Fibroblast of lung (primary cell): Measurements from ENCODE around the gene PCSK1N.
"Not testable (repeated sequence)": the region's sequence is repeated elsewhere in the genome, so short reads cannot be mapped to it uniquely, and the experiment has no call there.

Experiments
- EZH2 ChIP-seq: IDR thresholded peaks from 2 replicates; pipeline ENCODE4 v1.5.1; 2012; ENCODE audit warnings: low read length, control low read depth, mild to moderate bottlenecking; ENCODE audit errors: missing control alignments
- TF ChIP-seq, protein P1 (sequence below), 2 donors: IDR thresholded peaks in 1 of 2; conservative IDR thresholded peaks in 1 of 2; 1 replicate in 1 of 2; 2 replicates in 1 of 2; pipeline ENCODE4 v1.5.1; 2011 to 2012; ENCODE audit warnings: low read length in 2 of 2, control low read depth in 1 of 2, inconsistent platforms in 1 of 2, low read depth in 1 of 2, mild to moderate bottlenecking in 1 of 2

DNA sequence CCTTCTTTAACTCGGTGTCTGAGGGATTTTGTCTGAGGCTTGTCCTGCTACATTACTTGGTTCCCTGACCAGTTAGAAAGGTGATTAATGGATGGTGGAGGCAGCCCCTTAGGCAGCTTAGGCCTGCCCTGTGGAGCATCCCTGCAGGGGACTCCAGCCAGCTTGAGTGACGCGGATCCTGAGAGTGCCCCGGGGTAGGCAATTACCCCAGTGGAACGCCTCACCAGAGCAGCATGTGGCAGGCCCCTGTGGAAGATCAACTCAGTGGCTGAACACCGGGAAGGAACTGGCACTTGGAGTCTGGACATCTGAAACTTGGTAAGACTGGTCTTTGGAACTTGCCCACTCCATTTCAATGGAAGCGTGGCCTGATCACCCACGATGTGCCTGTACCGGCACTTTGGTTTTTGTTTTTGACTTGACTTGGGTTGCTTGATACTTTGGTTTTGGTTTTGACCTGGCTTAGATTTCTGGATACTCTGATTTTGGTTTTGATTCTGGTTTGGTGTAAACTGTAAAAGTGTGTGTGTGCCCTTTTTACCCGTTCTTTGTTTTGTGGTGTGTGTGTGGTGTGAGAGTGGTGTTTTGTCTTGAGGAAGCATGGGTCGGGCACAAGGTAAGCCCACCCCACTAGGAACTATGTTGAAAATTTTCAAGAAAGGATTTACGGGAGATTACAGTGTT lies 18.9 kb upstream of the PCSK1N start:
- TF ChIP-seq, protein P1, sequence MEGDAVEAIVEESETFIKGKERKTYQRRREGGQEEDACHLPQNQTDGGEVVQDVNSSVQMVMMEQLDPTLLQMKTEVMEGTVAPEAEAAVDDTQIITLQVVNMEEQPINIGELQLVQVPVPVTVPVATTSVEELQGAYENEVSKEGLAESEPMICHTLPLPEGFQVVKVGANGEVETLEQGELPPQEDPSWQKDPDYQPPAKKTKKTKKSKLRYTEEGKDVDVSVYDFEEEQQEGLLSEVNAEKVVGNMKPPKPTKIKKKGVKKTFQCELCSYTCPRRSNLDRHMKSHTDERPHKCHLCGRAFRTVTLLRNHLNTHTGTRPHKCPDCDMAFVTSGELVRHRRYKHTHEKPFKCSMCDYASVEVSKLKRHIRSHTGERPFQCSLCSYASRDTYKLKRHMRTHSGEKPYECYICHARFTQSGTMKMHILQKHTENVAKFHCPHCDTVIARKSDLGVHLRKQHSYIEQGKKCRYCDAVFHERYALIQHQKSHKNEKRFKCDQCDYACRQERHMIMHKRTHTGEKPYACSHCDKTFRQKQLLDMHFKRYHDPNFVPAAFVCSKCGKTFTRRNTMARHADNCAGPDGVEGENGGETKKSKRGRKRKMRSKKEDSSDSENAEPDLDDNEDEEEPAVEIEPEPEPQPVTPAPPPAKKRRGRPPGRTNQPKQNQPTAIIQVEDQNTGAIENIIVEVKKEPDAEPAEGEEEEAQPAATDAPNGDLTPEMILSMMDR (conservative IDR thresholded peaks at IDR 0.05 in 1 of 2, IDR thresholded peaks at IDR 0.05 in 1 of 2; ENCODE audit: low read depth in 1 of 2, low read length in 2 of 2) = not testable (repeated sequence)
- not testable (repeated sequence) for TF ChIP-seq EZH2
